GM21576 (cell line): Measurements from ENCODE around the gene POU2F1.

Experiments
- ATAC-seq: cut with Tn5 transposase; IDR thresholded peaks from one replicate; pipeline ENCODE4 v1.9.1; 2021; ENCODE audit warnings: mild to moderate bottlenecking, moderate library complexity; ENCODE audit not compliant: unreplicated experiment

Gene POU2F1

DNA sequence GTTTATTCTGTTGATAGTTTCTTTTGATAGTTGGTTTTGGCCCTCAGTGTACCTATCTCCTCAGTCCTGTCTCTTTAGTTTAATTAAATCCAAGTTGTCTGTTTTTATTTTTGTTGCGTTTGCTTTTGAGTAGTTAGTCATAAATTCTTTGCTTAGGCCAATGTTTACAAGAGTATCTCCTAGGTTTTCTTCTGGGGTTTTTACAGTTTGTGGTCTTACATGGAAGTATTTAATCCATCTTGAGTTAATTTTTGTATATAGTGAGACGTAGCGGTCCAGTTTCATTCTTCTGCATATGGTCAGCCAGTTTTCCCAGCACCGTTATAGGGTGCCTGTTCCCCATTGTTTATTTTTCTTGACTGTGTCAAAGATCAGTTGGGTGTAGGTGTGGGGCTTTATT lies 139.4 kb downstream of the POU2F1 start:
- ATAC-seq, result no peak

DNA sequence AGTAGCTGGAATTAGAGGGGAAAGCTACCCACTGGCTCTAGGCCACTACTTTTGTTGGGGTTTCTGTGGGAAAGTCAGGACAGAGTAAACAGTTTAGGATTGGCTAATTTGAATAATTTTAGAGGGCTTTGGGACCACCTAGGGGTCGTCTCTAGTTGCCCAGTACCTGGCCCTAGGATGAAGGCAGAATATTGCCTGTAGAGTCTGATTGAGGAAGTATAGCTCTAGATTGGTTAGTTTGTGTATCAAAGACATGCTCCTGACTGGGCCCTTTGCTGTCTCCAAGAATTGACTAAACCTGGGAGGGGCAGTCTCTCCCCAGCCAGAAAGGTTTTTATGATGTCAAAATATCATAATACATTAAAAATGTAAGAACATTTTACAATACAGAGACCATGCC lies 142.0 kb downstream of the POU2F1 start:
- no peak for ATAC-seq

DNA sequence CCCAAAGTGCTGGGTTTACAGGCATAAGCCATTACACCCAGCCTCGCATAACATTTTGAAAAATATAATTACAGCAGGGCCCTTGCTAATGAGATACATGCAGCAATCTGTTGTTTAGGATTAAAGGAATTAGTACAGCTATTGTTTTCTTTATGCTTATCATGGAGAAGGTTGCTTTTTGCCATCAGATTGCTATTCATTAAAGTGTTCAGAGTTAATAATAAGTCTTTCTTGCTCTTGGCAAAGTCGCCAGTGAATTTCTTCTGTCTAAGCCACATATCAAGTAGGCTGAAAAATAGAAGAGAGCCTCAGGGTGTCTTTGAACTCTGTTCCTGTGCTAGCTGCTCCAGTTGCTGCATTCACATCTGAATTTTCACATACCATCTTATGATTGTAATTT lies 144.1 kb downstream of the POU2F1 start:
- no peak for ATAC-seq

DNA sequence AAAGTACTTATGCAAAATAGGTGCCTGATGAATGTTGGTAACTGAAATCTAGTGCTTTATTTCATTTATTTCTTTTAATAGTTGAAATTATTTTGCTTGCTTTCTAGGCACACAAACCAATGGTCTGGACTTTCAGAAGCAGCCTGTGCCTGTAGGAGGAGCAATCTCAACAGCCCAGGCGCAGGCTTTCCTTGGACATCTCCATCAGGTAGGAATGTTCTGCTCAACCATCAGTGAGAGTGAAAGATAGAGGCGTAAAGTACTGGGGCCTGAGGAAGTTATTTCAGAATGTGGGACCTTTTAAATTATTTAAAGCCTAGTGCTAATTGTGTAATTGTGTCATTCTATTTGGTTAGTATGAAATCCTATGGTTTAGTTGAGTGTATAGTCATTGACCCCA lies 144.7 kb downstream of the POU2F1 start:
- ATAC-seq, result no peak

DNA sequence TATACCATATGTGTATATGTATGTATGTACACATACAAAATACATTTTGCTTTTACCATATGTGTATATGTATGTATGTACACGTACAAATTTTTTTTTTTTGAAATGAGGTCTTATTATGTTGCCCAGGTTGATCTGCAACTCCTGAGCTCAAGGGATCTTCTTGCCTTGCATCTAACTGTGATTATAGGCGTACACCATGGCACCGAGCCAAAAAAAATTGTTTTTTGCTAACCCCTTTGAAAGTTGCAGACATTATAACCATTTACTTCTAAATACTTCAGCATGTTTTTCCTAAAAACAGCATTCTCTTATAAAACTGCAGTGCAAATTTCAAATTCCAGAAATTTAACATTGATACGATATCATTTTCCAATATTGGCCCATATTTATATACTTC lies 147.0 kb downstream of the POU2F1 start:
- ATAC-seq, result no peak

DNA sequence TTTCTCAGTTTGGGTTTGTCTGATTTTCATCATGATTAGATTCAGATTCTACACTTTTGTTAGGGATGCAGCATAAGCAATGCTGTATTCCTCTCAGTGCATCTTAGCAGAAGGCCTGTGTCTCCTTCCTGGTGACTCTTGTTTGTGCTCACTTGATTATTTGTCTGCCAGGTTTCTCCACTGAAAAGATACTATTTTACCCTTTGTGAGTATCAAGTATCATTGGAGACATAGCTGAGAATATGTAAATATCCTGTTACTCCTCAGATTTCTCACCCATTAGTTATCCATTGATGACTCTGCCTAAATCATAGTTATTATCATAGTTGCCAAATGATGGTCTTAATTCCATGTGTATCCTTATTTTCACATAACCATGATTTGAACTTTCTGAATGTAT lies 148.5 kb downstream of the POU2F1 start:
- no peak for ATAC-seq

DNA sequence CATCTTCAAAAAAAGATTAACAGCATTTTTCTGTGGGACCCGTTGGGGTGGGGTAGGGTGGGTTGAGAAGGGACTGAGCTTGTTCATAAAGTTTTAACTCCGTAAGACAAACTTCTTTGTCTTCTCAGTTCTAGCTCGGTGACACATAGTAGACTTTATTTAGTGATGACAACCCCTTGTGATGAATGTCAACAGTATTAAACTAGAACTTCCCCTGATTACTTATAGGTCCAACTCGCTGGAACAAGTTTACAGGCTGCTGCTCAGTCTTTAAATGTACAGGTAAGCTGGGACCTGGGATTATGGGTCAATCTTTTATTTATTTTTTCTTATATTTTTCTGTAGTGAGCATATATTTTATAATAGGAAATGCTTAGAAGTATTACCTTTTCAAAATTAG lies 149.2 kb downstream of the POU2F1 start:
- no peak for ATAC-seq

DNA sequence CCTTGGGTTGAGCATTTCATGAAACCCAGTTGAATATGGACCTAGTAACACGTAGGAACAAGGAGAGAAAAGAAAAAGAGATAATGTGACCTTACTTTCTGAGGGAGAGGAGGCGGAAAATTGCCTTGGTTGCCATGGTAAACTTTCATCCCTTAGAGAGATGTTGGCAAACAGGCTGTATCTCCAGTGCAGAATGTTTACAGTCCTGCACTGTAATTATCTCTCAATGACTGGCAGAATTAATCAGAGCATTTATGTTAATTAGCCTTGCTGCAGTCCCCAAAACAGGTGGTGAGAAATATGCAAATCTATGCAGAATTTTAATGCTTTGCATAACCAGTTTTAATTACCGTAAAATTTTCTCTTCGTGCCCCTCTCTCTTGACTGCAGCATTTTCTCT lies 150.3 kb downstream of the POU2F1 start:
- ATAC-seq, result no peak

DNA sequence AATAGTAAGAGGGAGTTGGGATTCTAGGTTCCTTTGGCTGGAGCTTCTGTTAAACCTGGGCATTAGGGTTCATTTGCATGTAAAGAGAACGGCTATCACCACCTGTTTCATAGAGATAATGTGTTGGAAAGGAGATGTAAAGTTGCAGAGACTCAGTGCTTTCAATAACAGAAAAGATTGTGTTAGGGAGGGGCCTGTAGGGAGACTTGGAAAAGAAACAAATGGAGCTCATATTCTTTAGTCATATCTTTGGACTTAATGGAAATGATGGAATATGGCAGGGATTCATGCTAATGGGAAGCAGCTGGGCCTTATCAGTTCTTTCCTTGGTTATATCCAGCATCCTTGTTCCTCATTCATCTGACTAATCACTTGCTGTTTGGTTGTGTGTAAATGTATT lies 152.7 kb downstream of the POU2F1 start:
- no peak for ATAC-seq

DNA sequence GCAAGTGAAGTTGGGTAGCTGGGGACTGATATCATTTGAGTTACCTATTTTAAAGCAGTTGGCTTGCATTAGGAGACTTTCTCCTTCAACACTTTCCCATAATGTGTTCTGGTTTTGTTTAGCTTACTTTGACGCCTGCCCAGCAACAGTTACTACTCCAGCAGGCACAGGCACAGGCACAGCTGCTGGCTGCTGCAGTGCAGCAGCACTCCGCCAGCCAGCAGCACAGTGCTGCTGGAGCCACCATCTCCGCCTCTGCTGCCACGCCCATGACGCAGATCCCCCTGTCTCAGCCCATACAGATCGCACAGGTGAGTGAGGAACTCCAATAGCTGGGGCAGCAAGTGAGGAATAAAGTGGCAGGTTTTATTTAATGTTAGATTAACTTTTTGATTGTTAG lies 153.3 kb downstream of the POU2F1 start:
- ATAC-seq, result no peak

DNA sequence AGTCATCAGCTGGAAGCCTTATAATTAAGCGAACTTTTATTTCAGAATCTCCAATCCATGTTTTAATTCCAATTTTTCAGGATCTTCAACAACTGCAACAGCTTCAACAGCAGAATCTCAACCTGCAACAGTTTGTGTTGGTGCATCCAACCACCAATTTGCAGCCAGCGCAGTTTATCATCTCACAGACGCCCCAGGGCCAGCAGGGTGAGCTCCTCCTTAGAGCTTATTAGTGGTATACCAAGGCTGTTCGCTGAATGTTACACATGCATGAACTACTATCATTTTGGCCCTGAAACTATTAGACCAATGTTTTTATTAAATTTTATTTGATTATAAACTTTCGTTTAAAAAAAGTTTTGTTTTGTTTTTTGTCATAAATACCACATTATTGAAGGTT lies 155.3 kb downstream of the POU2F1 start:
- no peak for ATAC-seq

DNA sequence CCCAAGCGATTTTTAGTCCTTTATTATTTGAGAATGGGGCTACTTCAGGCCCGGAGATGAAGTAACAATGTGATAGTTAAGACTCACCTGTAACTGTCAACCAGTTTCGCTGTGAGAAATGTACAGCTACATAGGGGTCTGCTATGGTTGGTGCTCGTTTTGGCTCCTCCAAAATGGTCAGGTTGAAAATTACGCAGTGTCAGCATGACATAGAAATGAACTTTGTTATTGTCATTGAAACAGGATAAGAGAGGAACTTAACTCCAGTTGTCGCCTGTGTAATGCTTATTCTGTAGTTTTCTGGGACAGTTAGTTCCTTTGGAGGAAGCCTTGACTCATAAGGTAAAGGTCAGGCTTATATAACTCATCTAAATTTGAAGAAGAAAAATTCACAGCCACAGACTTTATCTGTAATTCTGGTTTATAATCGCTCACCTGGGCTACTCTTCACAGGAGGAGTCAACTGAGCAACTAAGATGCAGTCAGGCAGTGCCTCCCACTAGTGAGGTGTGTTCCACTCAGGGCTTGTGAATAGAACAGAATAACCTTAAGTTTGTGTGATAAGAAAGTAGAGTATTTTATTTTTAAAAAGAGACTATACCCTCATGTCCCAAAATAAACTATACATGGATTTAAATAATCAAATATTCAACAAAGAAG lies 166.7 kb downstream of the POU2F1 start:
- ATAC-seq, result no peak

DNA sequence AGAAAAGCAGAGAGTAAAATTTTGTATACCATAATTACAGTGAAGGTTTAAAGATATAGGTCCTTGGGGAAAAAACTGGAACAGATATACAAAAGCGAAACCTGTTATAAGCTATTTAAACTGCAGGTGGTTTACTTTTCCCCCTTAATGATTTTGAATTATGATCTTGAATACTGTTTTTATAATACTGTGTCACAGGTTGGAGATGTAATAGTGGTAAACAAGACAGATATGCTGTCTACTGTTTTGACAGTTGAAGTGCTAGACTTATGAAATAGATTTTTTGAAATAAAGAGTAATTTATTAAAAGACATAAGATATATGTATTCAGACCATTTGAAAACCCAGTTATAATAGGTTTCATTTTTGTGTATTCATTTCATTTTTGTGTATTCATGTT lies 168.3 kb downstream of the POU2F1 start:
- ATAC-seq, result no peak

DNA sequence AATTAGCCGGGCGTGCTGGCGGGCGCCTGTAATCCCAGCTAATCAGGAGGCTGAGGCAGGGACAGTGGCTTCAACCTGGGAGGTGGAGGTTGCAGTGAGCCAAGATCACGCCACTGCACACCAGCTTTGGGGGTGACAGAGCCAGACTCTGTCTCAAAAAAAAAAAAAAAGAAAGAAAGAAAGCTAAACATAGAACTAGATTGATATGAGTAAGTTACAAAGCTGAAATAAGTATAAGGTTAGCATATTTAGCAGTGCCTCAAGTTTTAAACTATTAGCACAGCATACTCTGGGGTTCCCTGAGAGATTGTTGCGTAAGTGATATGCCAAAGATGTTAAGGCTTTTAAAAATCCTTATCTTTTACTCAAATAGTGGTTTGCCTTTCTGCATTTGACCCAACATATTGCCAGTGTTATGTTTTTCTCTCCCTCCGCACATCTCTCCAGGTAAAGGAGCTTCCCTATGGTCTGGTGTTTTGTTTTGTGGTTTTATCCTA lies 171.6 kb downstream of the POU2F1 start:
- ATAC-seq, result no peak

DNA sequence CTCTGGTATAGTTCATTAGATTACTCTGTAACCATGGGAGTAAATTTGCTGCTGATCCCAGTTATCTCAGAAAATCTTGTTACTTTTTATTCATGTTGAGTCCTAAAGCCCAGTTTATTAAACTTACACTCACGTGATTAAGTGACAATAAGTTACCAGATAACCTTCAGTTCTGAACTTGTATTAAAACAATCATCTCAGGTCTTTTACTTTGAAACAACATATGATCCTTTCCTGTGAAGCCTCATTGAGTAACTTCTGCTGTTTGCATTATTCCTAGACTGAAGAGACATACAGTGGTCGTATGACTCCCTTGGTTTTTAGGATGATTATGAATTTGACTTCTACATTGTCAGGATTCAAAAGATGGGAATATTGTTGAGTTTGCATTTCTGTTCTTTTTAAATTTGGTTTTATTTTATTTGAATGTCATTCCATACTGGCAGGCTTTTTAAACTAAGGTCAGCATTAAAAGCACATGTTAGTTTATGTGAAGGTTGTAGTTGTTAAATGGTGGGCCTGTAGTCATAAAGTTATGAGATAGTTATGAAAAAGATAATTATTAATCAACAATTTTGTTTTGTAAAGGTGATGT lies 179.8 kb downstream of the POU2F1 start:
- ATAC-seq, result no peak

DNA sequence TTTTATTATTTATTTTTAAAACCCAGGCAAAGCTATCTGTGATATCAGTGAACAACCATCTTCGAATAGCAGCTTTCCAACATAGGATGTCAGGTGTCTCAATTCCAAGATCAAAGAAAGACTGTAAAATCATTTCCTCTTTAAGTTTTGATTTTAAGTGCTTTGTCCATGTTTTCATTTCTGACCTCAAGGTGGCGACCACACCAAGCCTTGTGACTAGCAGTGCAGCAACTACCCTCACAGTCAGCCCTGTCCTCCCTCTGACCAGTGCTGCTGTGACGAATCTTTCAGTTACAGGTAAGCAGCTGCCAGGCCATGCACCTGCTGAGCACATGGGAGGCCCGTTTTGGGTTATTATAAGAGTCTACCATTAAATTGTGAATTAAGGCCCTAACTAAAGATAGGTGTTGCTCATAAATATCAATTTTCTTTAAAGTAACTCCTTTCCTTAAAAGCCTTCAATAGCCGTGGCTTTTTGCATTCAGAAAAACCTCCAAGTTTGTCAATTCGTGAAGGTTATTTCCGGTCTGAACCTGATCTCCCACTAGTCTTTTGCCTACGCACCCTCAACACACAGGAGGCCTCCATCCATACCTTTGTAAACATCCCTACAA lies 180.7 kb downstream of the POU2F1 start:
- no peak for ATAC-seq

DNA sequence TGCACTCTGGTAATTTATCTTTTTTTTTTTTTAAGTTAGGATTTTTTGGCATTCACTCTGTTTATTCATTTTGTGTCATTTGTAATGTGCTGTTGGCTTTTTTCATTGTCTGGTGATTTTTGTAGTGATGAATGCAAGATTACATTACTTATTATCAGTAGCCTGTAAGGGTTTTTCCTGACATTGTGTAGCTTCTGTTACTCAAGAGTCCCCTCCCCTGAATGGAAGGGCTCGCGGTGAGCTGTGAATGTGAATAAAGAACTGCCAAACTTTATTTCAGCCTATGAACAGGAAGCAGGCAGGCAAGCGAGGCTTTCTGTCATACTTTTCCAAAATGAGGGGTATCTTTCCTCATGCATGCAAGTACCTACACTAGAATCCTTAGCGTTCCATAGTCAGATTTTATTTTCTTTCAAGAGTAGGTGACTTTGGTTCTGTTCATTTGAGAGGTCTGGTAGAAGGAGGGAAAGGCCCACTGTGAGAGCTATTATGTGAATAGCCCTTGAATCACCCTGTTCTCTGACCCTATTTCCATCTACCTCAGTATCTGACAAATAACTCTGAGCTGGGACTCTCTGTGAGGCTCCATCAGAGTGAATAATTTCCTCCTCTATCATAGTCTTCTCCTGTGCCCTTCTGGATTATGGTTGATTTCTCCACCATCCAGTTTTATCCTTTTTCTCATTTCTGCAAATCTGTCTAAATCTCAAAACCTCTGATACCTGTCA lies 183.6 kb downstream of the POU2F1 start:
- ATAC-seq, result no peak

DNA sequence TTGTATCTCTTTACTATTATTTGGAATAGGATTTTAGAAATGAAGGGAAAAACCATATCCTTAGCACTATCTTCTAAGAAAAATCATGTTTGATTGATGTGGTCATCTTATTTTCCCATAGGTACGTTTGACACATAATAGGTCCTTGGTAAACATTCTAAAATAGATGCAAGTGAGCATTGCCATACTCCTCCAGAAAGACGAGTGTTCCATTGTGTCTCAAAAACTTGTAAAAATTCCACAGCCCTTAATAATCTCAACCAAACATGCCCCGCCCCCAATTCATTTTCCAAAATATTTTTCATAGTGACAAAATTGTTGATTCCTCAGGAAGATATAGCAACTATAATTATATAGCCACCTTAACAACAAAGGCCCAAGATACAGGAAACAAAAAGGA lies 184.2 kb downstream of the POU2F1 start:
- ATAC-seq, result no peak

DNA sequence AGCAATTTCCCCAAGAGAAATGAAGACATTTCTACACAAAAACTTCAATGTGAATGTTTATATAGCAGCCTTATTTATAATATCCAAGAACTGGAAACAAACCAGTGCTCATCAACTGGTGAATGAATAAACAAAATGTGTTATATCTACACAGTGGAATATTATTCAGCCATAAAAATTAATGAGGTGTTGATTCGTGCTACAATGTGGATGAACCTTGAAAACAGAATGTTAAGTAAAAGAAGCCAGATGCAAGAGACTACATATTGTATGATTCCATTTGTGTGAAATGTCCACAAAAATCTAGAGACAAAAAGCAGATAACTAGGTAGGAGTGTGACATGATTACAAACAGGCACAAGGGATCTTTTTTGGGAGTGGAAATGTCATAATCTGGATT lies 187.7 kb downstream of the POU2F1 start:
- ATAC-seq, result no peak

DNA sequence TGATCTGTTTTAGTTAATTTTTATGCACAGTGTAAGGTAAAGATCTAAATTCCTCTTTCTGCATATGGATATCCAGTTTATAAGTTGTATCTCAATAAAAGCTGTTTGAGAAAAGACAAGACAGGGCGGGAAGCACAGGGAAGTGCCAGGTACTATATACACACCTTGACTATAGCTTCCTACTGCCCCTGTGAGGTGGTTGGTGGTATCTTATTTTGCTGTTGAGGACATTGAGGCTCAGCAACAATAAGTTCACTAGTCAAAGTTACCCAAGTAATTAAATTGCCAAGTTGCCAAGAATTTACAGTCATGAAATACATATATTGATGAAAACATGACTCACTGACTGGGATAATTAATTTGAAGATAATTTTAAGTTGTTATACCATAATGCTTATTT lies 188.5 kb downstream of the POU2F1 start:
- ATAC-seq, result no peak

DNA sequence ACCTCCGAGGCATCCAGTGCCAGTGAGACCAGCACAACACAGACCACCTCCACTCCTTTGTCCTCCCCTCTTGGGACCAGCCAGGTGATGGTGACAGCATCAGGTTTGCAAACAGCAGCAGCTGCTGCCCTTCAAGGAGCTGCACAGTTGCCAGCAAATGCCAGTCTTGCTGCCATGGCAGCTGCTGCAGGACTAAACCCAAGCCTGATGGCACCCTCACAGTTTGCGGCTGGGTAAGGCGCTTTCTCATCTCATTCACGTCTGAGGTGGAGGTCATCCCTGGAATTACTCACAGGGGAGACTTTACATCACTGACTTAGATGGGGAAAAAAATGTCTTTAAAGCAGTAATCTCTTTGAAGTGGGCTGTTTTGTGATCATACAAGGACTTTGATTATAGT lies 191.4 kb downstream of the POU2F1 start:
- ATAC-seq, result no peak

DNA sequence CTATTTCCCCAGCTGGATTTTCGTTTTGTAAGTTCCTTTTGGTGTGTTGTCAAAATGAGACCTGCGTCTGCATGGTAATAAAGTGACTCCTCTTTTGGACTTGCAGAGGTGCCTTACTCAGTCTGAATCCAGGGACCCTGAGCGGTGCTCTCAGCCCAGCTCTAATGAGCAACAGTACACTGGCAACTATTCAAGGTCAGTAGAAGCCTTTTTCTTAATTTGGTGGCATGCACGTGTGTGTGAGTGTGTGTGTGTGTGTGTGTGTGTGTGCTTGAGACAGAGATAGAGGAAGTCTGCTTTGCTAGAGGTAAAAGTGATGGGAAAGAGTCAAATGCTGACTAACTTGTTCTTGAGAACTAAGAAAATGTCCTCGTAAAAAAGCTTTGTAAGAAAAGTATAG lies 192.2 kb downstream of the POU2F1 start:
- ATAC-seq, result no peak
